ENCODE data around the gene SMG6. TPM values are rescaled to one million over a fixed set of nuclear protein-coding genes. Genes with fewer than 3 reads are reported as not detected.

The SMG6 gene
- total RNA-seq, 1 experiment from 2014 or later: 28.6 TPM

- H3K56ac ChIP-seq (ENCODE audit: insufficient read length, low read depth, low read length): no peak overlapping the region
- Mint-ChIP-seq H3K9me3 (no peaks in the 10 kb centered on the region), H3K27ac (no peak overlapping the region; a peak in 1 of 7 replicates), H3K4me1 (peaks cover 35 to 54% of the 10 kb centered on the region in 2 experiments), H3K36me3 (ENCODE audit: insufficient read depth in 1 of 3, low read depth in 3 of 3) (peaks cover 3 to 48% (median 27%) of the 10 kb centered on the region in 3 experiments), H3K4me3 (no peak overlapping the region), H3K27me3 (ENCODE audit: low read depth) (peaks cover 14% of the 10 kb centered on the region)
- no CpG with 5 or more reads among the region's 6 CpGs for WGBS (ENCODE audit: extremely low coverage, insufficient read length, low lambda C conversion rate)
- H2BK5ac ChIP-seq (ENCODE audit: insufficient read length, low read length): no peak overlapping the region
- H3K9me3 ChIP-seq (ENCODE audit: control insufficient read depth, low read depth, low read length): no peaks in the 10 kb centered on the region
- H2AK5ac ChIP-seq (ENCODE audit: insufficient read length, low read length): no peak overlapping the region
- H4K8ac ChIP-seq (replicated peaks; ENCODE audit: insufficient read length, low read depth, low read length): no peak overlapping the region
- H4K20me1 ChIP-seq (ENCODE audit: control insufficient read depth, insufficient read depth, insufficient read length): peaks cover 2% of the 10 kb centered on the region
- H2AFZ ChIP-seq (ENCODE audit: low read length): no peak overlapping the region
- no peaks in the 10 kb centered on the region for H3K23me2 ChIP-seq (ENCODE audit: insufficient read length, low read depth, low read length, poor library complexity, severe bottlenecking)
- H4K91ac ChIP-seq (ENCODE audit: insufficient read length, low read depth, low read length): no peak overlapping the region
- H3K79me1 ChIP-seq (ENCODE audit: insufficient read depth, low read depth, low read length, poor library complexity, severe bottlenecking): no peaks in the 10 kb centered on the region
- H3K23ac ChIP-seq (ENCODE audit: insufficient read length, low read depth, low read length): no peak overlapping the region
- no peak overlapping the region for H2BK15ac ChIP-seq (ENCODE audit: low read depth, low read length)
- H2BK120ac ChIP-seq (ENCODE audit: low read depth, low read length, poor library complexity, severe bottlenecking): no peak overlapping the region
- H3K27ac ChIP-seq (ENCODE audit: insufficient read length, low read depth, low read length): no peak overlapping the region
- no peak overlapping the region for H3T11ph ChIP-seq (ENCODE audit: low read length)
- H3K4me2 ChIP-seq (ENCODE audit: insufficient read depth, insufficient read length, low read length): no peak overlapping the region
- no peak for DNase-seq
- H2BK12ac ChIP-seq (ENCODE audit: insufficient read length, low read depth, low read length): no peak overlapping the region
- no peak overlapping the region for H3K18ac ChIP-seq (ENCODE audit: insufficient read length, low read depth, low read length)
- H3K9ac ChIP-seq (ENCODE audit: extremely low read depth, insufficient read length, low read length): no peak overlapping the region
- H3K4me1 ChIP-seq (ENCODE audit: insufficient read depth, low read length): peaks cover 5% of the 10 kb centered on the region; the same call in 1 of the 2 replicates
- H3K27me3 ChIP-seq (ENCODE audit: insufficient read depth, low read length): peaks cover 3% of the 10 kb centered on the region; the same call in 1 of the 2 replicates
- no peak overlapping the region for H3K14ac ChIP-seq (ENCODE audit: insufficient read depth, low read length)
- H3K79me2 ChIP-seq (ENCODE audit: insufficient read depth, low read length): no peaks in the 10 kb centered on the region
- H4K5ac ChIP-seq (ENCODE audit: insufficient read length, low read depth, low read length): no peak overlapping the region
- no peak overlapping the region for H2BK20ac ChIP-seq (ENCODE audit: low read depth, low read length, poor library complexity, severe bottlenecking)
- TF ChIP-seq CTCF (conservative IDR thresholded peaks at IDR 0.05): no peak
- no peak overlapping the region for H3K4ac ChIP-seq (ENCODE audit: low read depth, low read length)
Observed at GRCh38 chr17:2064520-2064971, 239.0 kb downstream of the SMG6 start.
